ENCODE data around the gene AHCYL2.

The AHCYL2 gene

DNA sequence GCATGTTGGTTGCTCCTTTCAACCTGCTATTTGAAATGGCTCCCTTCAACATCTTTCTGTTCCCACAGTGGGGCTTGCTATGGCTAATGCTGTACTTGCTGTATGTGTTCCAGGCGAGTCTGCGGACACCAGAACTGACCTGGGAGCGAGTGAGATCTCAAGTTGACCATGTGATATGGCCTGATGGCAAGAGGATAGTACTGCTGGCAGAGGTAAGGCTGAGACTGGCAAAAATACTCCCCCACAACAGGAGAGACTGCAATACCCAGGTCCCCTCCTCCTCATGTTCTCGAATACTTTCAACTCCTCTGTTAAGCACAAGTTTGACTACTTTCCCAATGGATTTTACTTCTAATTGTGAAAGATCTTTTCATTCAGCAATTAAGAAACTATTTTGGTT is 197.9 kb downstream of the AHCYL2 start:
- no peaks in the 10 kb centered on the region for H3K36me3 ChIP-seq (replicated peaks)
- no peak overlapping the region for H3K4me3 ChIP-seq (ENCODE audit: low read depth, low read length)
- no peak for DNase-seq
- TF ChIP-seq, protein P1, sequence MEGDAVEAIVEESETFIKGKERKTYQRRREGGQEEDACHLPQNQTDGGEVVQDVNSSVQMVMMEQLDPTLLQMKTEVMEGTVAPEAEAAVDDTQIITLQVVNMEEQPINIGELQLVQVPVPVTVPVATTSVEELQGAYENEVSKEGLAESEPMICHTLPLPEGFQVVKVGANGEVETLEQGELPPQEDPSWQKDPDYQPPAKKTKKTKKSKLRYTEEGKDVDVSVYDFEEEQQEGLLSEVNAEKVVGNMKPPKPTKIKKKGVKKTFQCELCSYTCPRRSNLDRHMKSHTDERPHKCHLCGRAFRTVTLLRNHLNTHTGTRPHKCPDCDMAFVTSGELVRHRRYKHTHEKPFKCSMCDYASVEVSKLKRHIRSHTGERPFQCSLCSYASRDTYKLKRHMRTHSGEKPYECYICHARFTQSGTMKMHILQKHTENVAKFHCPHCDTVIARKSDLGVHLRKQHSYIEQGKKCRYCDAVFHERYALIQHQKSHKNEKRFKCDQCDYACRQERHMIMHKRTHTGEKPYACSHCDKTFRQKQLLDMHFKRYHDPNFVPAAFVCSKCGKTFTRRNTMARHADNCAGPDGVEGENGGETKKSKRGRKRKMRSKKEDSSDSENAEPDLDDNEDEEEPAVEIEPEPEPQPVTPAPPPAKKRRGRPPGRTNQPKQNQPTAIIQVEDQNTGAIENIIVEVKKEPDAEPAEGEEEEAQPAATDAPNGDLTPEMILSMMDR (IDR thresholded peaks at IDR 0.05; ENCODE audit: low read depth, low read length, missing control alignments) = no peak
- no peak overlapping the region for H3K27ac ChIP-seq
- in situ Hi-C loops (cut with HindIII; ENCODE audit: low pct_ligation_motif_present, low sequenced_read_pairs) = no loop called here
- no peaks in the 10 kb centered on the region for H3K27me3 ChIP-seq (replicated peaks)

DNA sequence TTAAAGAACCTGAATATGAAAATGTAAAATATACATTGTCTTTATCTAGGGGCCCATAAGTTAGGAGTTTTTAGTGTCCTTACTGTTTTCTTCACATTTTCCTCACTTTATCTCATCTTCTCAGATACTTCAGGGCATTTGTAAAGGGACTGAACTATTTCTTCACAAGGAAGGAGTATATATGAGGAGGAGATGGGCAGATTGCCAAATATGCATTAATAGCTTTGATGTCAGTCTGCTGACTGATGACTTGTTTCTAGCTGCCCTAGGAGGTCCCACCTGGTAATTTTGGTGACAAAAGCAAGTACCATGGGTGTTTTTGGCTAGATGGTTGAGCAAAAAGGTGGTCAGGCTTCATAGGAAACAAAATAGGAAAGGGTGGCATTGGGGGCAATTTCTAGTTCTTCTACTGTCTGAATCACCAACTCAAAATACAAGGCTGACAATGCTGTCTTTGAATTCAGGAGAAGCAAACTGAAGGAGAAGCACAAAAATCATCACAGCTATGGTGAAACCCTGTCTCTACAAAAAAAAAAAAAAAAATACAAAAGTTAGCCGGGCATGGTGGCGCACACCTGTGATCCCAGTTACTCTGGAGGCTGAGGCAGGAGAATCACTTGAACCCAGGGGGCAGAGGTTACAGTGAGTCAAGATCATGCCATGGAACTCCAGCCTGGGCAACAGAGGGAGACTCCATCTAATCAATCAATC is 199.0 kb downstream of the AHCYL2 start:
- Histone ChIP-seq H3K27ac (no peak overlapping the region), H3K27me3 (replicated peaks) (no peaks in the 10 kb centered on the region), H3K4me3 (ENCODE audit: low read depth, low read length) (no peak overlapping the region), H3K36me3 (replicated peaks) (no peaks in the 10 kb centered on the region)
- no peak for DNase-seq
- TF ChIP-seq, protein P1 (IDR thresholded peaks at IDR 0.05; ENCODE audit: low read depth, low read length, missing control alignments) = no peak
- in situ Hi-C loops (cut with HindIII; ENCODE audit: low pct_ligation_motif_present, low sequenced_read_pairs) = no loop called here

DNA sequence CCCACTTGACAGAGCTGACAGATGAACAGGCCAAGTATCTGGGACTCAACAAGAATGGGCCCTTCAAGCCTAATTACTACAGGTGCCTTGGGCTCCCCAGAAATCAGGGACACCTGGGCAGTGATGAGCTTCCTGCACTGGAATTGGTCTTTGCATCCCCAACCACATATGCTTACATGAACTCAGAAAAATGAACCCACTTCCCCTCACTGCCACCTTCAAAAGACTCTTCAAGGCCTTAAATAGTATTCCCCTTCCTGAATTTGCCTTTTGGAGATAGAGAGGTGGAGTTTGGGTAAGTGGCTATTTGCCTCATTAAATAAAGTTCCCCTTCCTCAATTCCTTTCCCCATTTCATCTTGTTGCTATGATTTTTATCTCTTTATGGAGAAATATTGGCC is 201.7 kb downstream of the AHCYL2 start:
- Histone ChIP-seq H3K27me3 (replicated peaks) (no peaks in the 10 kb centered on the region), H3K36me3 (replicated peaks) (no peaks in the 10 kb centered on the region), H3K27ac (no peak overlapping the region), H3K4me3 (ENCODE audit: low read depth, low read length) (no peak overlapping the region)
- TF ChIP-seq, protein P1 (IDR thresholded peaks at IDR 0.05; ENCODE audit: low read depth, low read length, missing control alignments) = no peak
- no peak for DNase-seq
- in situ Hi-C loops (cut with HindIII; ENCODE audit: low pct_ligation_motif_present, low sequenced_read_pairs) = no loop called here

DNA sequence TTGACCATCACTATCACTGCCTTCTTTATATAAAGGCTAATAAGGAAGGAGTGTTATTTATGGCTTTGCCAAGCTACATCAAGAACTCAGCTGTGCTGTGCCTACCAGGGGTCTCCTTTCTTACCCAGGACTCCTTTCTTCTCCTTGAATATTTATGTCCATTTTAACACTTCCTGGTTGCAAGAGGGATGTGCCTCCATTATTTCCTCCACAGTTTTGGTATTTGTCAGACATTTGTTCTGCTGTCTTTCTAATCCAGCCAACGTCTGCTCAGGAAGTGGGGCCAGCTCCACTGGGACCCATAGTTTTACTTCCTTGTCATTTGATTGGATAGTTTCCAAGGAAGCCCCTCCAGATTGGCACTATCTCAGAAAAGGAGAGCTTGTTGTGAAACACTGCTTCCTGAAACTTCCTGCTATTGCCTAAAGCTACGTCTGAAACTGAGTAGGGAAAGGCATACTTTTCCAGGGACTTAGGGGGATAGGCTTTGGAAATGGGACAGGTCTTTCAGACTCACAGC is 202.8 kb downstream of the AHCYL2 start:
- TF ChIP-seq, protein P1 (IDR thresholded peaks at IDR 0.05; ENCODE audit: low read depth, low read length, missing control alignments) = no peak
- Histone ChIP-seq H3K36me3 (replicated peaks) (no peaks in the 10 kb centered on the region), H3K27ac (no peak overlapping the region), H3K27me3 (replicated peaks) (no peaks in the 10 kb centered on the region), H3K4me3 (ENCODE audit: low read depth, low read length) (no peak overlapping the region)
- no peak for DNase-seq
- in situ Hi-C loops (cut with HindIII; ENCODE audit: low pct_ligation_motif_present, low sequenced_read_pairs) = no loop called here

DNA sequence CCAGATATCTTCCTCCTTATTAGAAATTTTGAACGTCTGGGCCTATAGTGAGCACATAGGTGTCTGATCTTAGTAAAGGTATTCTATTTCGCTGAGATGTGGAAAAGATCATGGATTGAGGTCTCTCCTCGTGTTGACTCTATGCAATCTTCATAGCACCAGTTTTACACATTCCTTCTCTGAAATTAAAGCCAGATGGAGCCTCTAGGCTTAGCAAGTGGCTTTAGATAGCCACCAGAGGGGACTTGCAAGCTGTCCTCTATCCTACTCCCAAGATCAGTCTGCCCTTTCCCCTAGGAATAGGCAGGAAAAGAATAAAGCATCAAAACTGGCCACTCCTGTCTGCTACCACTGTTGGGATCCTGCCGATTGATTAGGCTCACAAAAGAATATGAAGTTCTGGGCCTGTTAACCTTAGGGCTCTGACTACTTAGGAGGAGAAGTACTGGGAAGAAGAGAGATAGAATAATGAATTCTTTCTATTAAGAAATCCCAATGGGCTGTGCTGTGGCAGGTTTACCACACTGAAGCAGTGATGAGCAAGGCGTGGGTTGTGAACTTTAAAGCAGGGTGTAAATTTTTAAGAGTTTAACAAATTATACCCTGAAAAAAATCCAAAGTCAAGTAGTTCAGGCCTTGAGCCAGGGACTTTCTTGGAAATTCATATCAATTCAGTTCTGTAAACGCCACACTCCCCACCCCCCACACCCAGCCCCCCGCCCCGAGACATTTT is 207.2 kb downstream of the AHCYL2 start:
- in situ Hi-C loops (cut with HindIII; ENCODE audit: low pct_ligation_motif_present, low sequenced_read_pairs) = no loop called here
- TF ChIP-seq, protein P1 (IDR thresholded peaks at IDR 0.05; ENCODE audit: low read depth, low read length, missing control alignments) = no peak
- no peak for DNase-seq
- no peak overlapping the region for H3K27ac ChIP-seq
- no peak overlapping the region for H3K4me3 ChIP-seq (ENCODE audit: low read depth, low read length)
- no peaks in the 10 kb centered on the region for H3K36me3 ChIP-seq (replicated peaks)
- H3K27me3 ChIP-seq (replicated peaks) = no peaks in the 10 kb centered on the region

Measured in brain microvascular endothelial cell (primary cell).